Trophoblast cell (in vitro differentiated cells and primary cell): ENCODE results near the gene GATM.

Source experiments
- DNase-seq, 2 donors: peaks; one replicate each; pipeline ENCODE4 v3.0.0-alpha.2; 2016
- H2AFZ ChIP-seq: 2 replicates; pipeline ENCODE4 v1.6.1; 2013; ENCODE audit warnings: low read length, moderate library complexity, mild to moderate bottlenecking; ENCODE audit not compliant: insufficient read depth, poor library complexity
- H2AK5ac ChIP-seq: 2 replicates; pipeline ENCODE4 v1.6.1; 2013; ENCODE audit warnings: mild to moderate bottlenecking, low read length
- H2BK120ac ChIP-seq: 2 replicates; pipeline ENCODE4 v1.6.1; 2013; ENCODE audit warnings: low read length, mild to moderate bottlenecking, moderate library complexity; ENCODE audit not compliant: insufficient read depth, poor library complexity
- H2BK12ac ChIP-seq: 2 replicates; pipeline ENCODE4 v1.6.1; 2013; ENCODE audit warnings: mild to moderate bottlenecking, low read length, moderate library complexity
- H2BK5ac ChIP-seq: 2 replicates; pipeline ENCODE4 v1.6.1; 2013; ENCODE audit warnings: low read length, low read depth, moderate library complexity, mild to moderate bottlenecking; ENCODE audit not compliant: poor library complexity
- H3K14ac ChIP-seq: 2 replicates; pipeline ENCODE4 v1.6.1; 2013; ENCODE audit warnings: mild to moderate bottlenecking, low read length
- H3K18ac ChIP-seq: 2 replicates; pipeline ENCODE4 v1.6.1; 2013; ENCODE audit warnings: mild to moderate bottlenecking, low read length
- H3K23ac ChIP-seq: 2 replicates; pipeline ENCODE4 v1.6.1; 2013; ENCODE audit warnings: low read length
- H3K27ac ChIP-seq: 2 replicates; pipeline ENCODE4 v1.5.1; 2013; ENCODE audit warnings: low read depth, mild to moderate bottlenecking, inconsistent platforms, low read length, moderate library complexity
- H3K27me3 ChIP-seq: 2 replicates; pipeline ENCODE4 v1.6.1; 2013; ENCODE audit warnings: inconsistent platforms, mild to moderate bottlenecking, low read length, moderate library complexity; ENCODE audit not compliant: insufficient read depth
- H3K36me3 ChIP-seq, 2 experiments: 1 replicate in 1 of 2; 2 replicates in 1 of 2; pipeline ENCODE4 v1.6.1; 2013; ENCODE audit warnings: low read length in 2 of 2, mild to moderate bottlenecking in 2 of 2, moderate library complexity in 1 of 2; ENCODE audit not compliant: insufficient read depth in 2 of 2, control insufficient read depth in 1 of 2
- H3K4ac ChIP-seq: 2 replicates; pipeline ENCODE4 v1.6.1; 2013; ENCODE audit warnings: low read depth, mild to moderate bottlenecking, low read length, moderate library complexity
- H3K4me1 ChIP-seq, 2 experiments: 1 replicate in 1 of 2; 2 replicates in 1 of 2; pipeline ENCODE4 v1.6.1; 2013; ENCODE audit warnings: low read length in 2 of 2, mild to moderate bottlenecking in 2 of 2, moderate library complexity in 1 of 2; ENCODE audit not compliant: insufficient read depth in 2 of 2, control insufficient read depth in 1 of 2
- H3K4me2 ChIP-seq: 2 replicates; pipeline ENCODE4 v1.6.1; 2013; ENCODE audit warnings: inconsistent platforms, mild to moderate bottlenecking, low read length, moderate library complexity
- H3K4me3 ChIP-seq: 2 replicates; pipeline ENCODE4 v1.5.1; 2013; ENCODE audit warnings: mild to moderate bottlenecking, low read depth, low read length, inconsistent platforms
- H3K79me1 ChIP-seq: one replicate; pipeline ENCODE4 v1.6.1; 2013; ENCODE audit warnings: low read length
- H3K79me2 ChIP-seq: 2 replicates; pipeline ENCODE4 v1.6.1; 2013; ENCODE audit warnings: low read length, mild to moderate bottlenecking; ENCODE audit not compliant: control insufficient read depth, insufficient read depth, poor library complexity
- H3K9ac ChIP-seq: 2 replicates; pipeline ENCODE4 v1.6.1; 2013; ENCODE audit warnings: mild to moderate bottlenecking, low read length
- H3K9me3 ChIP-seq: 2 replicates; pipeline ENCODE4 v1.6.1; 2013; ENCODE audit warnings: low read depth, mild to moderate bottlenecking, control low read depth, inconsistent platforms, low read length; ENCODE audit not compliant: insufficient read depth
- H4K12ac ChIP-seq: 2 replicates; pipeline ENCODE4 v1.6.1; 2013; ENCODE audit warnings: low read depth, mild to moderate bottlenecking, low read length, moderate library complexity
- H4K8ac ChIP-seq: 2 replicates; pipeline ENCODE4 v1.6.1; 2013; ENCODE audit warnings: low read depth, mild to moderate bottlenecking, low read length, moderate library complexity
- H4K91ac ChIP-seq: one replicate; pipeline ENCODE4 v1.6.1; 2013; ENCODE audit warnings: low read depth, mild to moderate bottlenecking, low read length, moderate library complexity
- WGBS: extraction: QIAGEN DNeasy Blood & Tissue Kit; methylation state at CpG from one replicate; pipeline ENCODE4 v1.1.7; 2013; ENCODE audit warnings: missing lambda C conversion rate; ENCODE audit not compliant: insufficient read length, insufficient coverage; ENCODE audit errors: extremely low coverage; 5-methylcytosine and 5-hydroxymethylcytosine counted together

The GATM gene

GRCh38 chr15:45347033-45347432 is 31.3 kb downstream of the GATM start:
- Histone ChIP-seq H2BK12ac (no peak overlapping the region), H4K8ac (no peak overlapping the region), H2AK5ac (no peak overlapping the region), H3K18ac (no peak overlapping the region), H3K14ac (no peak overlapping the region), H2AFZ (no peak overlapping the region), H3K9ac (no peak overlapping the region), H3K4ac (no peak overlapping the region), H3K23ac (no peak overlapping the region), H2BK5ac (no peak overlapping the region), H3K4me1 (no peaks in the 10 kb centered on the region), H3K36me3 (no peaks in the 10 kb centered on the region), H3K27ac (no peak overlapping the region), H3K4me3 (no peak overlapping the region), H3K4me2 (no peak overlapping the region), H3K79me1 (no peaks in the 10 kb centered on the region), H2BK120ac (no peak overlapping the region), H3K79me2 (no peaks in the 10 kb centered on the region), H3K27me3 (no peaks in the 10 kb centered on the region), H3K9me3 (no peaks in the 10 kb centered on the region), H4K91ac (no peak overlapping the region), H4K12ac (no peak overlapping the region)
- DNase-seq = peak in 1 of 2 donors; percentile 62
- WGBS = no CpG with 5 or more reads among the region's 4 CpGs

- no peaks in the 10 kb centered on the region for H3K79me2 ChIP-seq
- no peak overlapping the region for H3K4me3 ChIP-seq
- WGBS = no CpG with 5 or more reads among the region's 3 CpGs
- no peaks in the 10 kb centered on the region for H3K36me3 ChIP-seq
- no peak overlapping the region for H3K18ac ChIP-seq
- H2AFZ ChIP-seq = no peak overlapping the region
- no peaks in the 10 kb centered on the region for H3K9me3 ChIP-seq
- H4K8ac ChIP-seq = no peak overlapping the region
- H2AK5ac ChIP-seq = no peak overlapping the region
- H3K79me1 ChIP-seq = no peaks in the 10 kb centered on the region
- H3K23ac ChIP-seq = no peak overlapping the region
- H4K12ac ChIP-seq = no peak overlapping the region
- H3K9ac ChIP-seq = no peak overlapping the region
- no peak overlapping the region for H4K91ac ChIP-seq
- H2BK12ac ChIP-seq = no peak overlapping the region
- H3K27me3 ChIP-seq = no peaks in the 10 kb centered on the region
- DNase-seq = peak in 1 of 2 donors; percentile 20
- no peak overlapping the region for H3K27ac ChIP-seq
- H3K14ac ChIP-seq = no peak overlapping the region
- H3K4ac ChIP-seq = no peak overlapping the region
- H3K4me1 ChIP-seq = no peaks in the 10 kb centered on the region
- no peak overlapping the region for H3K4me2 ChIP-seq
- no peak overlapping the region for H2BK5ac ChIP-seq
- no peak overlapping the region for H2BK120ac ChIP-seq
Observed at GRCh38 chr15:45346381-45346780, 32.0 kb downstream of the GATM start.

GRCh38 chr15:45343258-45343860 is 35.0 kb downstream of the GATM start:
- no peak overlapping the region for H2AFZ ChIP-seq
- no peaks in the 10 kb centered on the region for H3K9me3 ChIP-seq
- no peaks in the 10 kb centered on the region for H3K4me1 ChIP-seq
- H3K14ac ChIP-seq = no peak overlapping the region
- H3K9ac ChIP-seq = no peak overlapping the region
- H3K27ac ChIP-seq = no peak overlapping the region
- H3K4ac ChIP-seq = no peak overlapping the region
- no peak overlapping the region for H2BK5ac ChIP-seq
- H3K79me1 ChIP-seq = no peaks in the 10 kb centered on the region
- no peak overlapping the region for H4K91ac ChIP-seq
- H4K12ac ChIP-seq = no peak overlapping the region
- no CpG with 5 or more reads among the region's 2 CpGs for WGBS
- H3K4me3 ChIP-seq = no peak overlapping the region
- peak in 1 of 2 donors; percentile 69 for DNase-seq
- no peak overlapping the region for H2BK12ac ChIP-seq
- H3K79me2 ChIP-seq = no peaks in the 10 kb centered on the region
- H2AK5ac ChIP-seq = no peak overlapping the region
- H3K4me2 ChIP-seq = no peak overlapping the region
- H3K23ac ChIP-seq = no peak overlapping the region
- no peak overlapping the region for H3K18ac ChIP-seq
- no peaks in the 10 kb centered on the region for H3K27me3 ChIP-seq
- no peaks in the 10 kb centered on the region for H3K36me3 ChIP-seq
- no peak overlapping the region for H2BK120ac ChIP-seq
- H4K8ac ChIP-seq = no peak overlapping the region

GRCh38 chr15:45341790-45342189 is 36.6 kb downstream of the GATM start:
- no peak for DNase-seq
- no peaks in the 10 kb centered on the region for H3K27me3 ChIP-seq
- H2BK5ac ChIP-seq = no peak overlapping the region
- no peak overlapping the region for H3K4ac ChIP-seq
- no peaks in the 10 kb centered on the region for H3K4me1 ChIP-seq
- no peaks in the 10 kb centered on the region for H3K79me2 ChIP-seq
- H2AK5ac ChIP-seq = no peak overlapping the region
- H3K27ac ChIP-seq = no peak overlapping the region
- no peaks in the 10 kb centered on the region for H3K36me3 ChIP-seq
- H3K14ac ChIP-seq = no peak overlapping the region
- no peak overlapping the region for H3K4me2 ChIP-seq
- H3K18ac ChIP-seq = no peak overlapping the region
- no peaks in the 10 kb centered on the region for H3K9me3 ChIP-seq
- no peak overlapping the region for H4K12ac ChIP-seq
- H4K91ac ChIP-seq = no peak overlapping the region
- H3K79me1 ChIP-seq = no peaks in the 10 kb centered on the region
- H4K8ac ChIP-seq = no peak overlapping the region
- WGBS = no CpG with 5 or more reads among the region's 4 CpGs
- H3K23ac ChIP-seq = no peak overlapping the region
- no peak overlapping the region for H2BK120ac ChIP-seq
- no peak overlapping the region for H3K9ac ChIP-seq
- no peak overlapping the region for H2BK12ac ChIP-seq
- no peak overlapping the region for H3K4me3 ChIP-seq
- no peak overlapping the region for H2AFZ ChIP-seq
